HepG2 (cell line): ENCODE data around the gene CEP97. TPM values are rescaled to one million over a fixed set of nuclear protein-coding genes. Genes with fewer than 3 reads are reported as not detected.

Experiments
- ARID5B ChIP-seq: IDR thresholded peaks from 2 replicates; pipeline ENCODE4 v1.4.0; 2020; ENCODE audit warnings: mild to moderate bottlenecking, missing genetic modification reagents
- DDIT3 ChIP-seq: sonication (generic); formaldehyde crosslinking; IDR thresholded peaks from 2 replicates; pipeline ENCODE4 v1.4.0; 2020; ENCODE audit warnings: mild to moderate bottlenecking, missing genetic modification reagents
- DR1 ChIP-seq: sonication (generic); formaldehyde crosslinking; IDR thresholded peaks from 2 replicates; pipeline ENCODE4 v1.8.0; 2021; ENCODE audit warnings: mild to moderate bottlenecking, missing genetic modification reagents, inconsistent platforms
- FOXK1 ChIP-seq: sonication (generic); formaldehyde crosslinking; IDR thresholded peaks from 2 replicates; pipeline ENCODE4 v1.4.0; 2020; ENCODE audit warnings: low read depth, missing genetic modification reagents, borderline replicate concordance
- KLF16 ChIP-seq, 2 experiments: sonication (generic) in 1 of 2; formaldehyde crosslinking in 1 of 2; IDR thresholded peaks; 2 replicates each; pipeline versions ENCODE4 v1.6.1 to v1.8.0; 2016 to 2023; ENCODE audit warnings: missing genetic modification reagents in 2 of 2, missing compliant biosample characterization in 1 of 2
- KMT2B ChIP-seq: IDR thresholded peaks from 2 replicates; pipeline ENCODE4 v1.6.1; 2016; ENCODE audit warnings: missing genetic modification reagents, missing compliant biosample characterization
- LCORL ChIP-seq, 2 experiments: fragments of 450-650 bp in 1 of 2; sonication (generic) in 1 of 2; formaldehyde crosslinking in 1 of 2; IDR thresholded peaks; 2 replicates each; pipeline versions ENCODE4 v1.5.0 to v1.6.1; 2017 to 2020; ENCODE audit warnings: antibody characterized with exemption in 1 of 2, missing genetic modification reagents in 1 of 2
- NFYB ChIP-seq: sonication (generic); formaldehyde crosslinking; IDR thresholded peaks from 2 replicates; pipeline ENCODE4 v1.4.0; 2020; ENCODE audit warnings: missing genetic modification reagents
- SMAD1 ChIP-seq: sonication (generic); formaldehyde crosslinking; IDR thresholded peaks from 2 replicates; pipeline ENCODE4 v1.4.0; 2020; ENCODE audit warnings: missing genetic modification reagents, low read depth, mild to moderate bottlenecking, borderline replicate concordance
- TFE3 ChIP-seq: IDR thresholded peaks from 2 replicates; pipeline ENCODE4 v1.6.1; 2016
- ZFX ChIP-seq: sonication (generic); formaldehyde crosslinking; IDR thresholded peaks from 2 replicates; pipeline ENCODE4 v1.4.0; 2020; ENCODE audit warnings: mild to moderate bottlenecking, low read depth, missing genetic modification reagents, moderate library complexity
- ZKSCAN8 ChIP-seq: IDR thresholded peaks from 2 replicates; pipeline ENCODE4 v1.6.1; 2016; ENCODE audit warnings: borderline replicate concordance, missing genetic modification reagents, missing compliant biosample characterization
- ZNF143 ChIP-seq: sonication (generic); formaldehyde crosslinking; IDR thresholded peaks from 2 replicates; pipeline ENCODE4 v1.4.0; 2020; ENCODE audit warnings: missing genetic modification reagents
- ZNF207 ChIP-seq: fragments of 450-650 bp; IDR thresholded peaks from 2 replicates; pipeline ENCODE4 v1.6.1; 2016; ENCODE audit warnings: antibody characterized with exemption, borderline replicate concordance
- ZNF432 ChIP-seq: sonication (generic); formaldehyde crosslinking; IDR thresholded peaks from 2 replicates; pipeline ENCODE4 v1.5.0; 2020; ENCODE audit warnings: missing genetic modification reagents, mild to moderate bottlenecking, borderline replicate concordance
- ZNF572 ChIP-seq: sonication (generic); formaldehyde crosslinking; IDR thresholded peaks from 2 replicates; pipeline ENCODE4 v1.5.1; 2020; ENCODE audit warnings: mild to moderate bottlenecking, missing genetic modification reagents
- ZNF670 ChIP-seq: sonication (generic); formaldehyde crosslinking; IDR thresholded peaks from 2 replicates; pipeline ENCODE4 v1.8.0; 2022; ENCODE audit warnings: mild to moderate bottlenecking, missing genetic modification reagents, borderline replicate concordance
- ZNF7 ChIP-seq: IDR thresholded peaks from 2 replicates; pipeline ENCODE4 v1.6.1; 2016; ENCODE audit warnings: missing biosample characterization, missing genetic modification reagents
- ZNF816 ChIP-seq: sonication (generic); formaldehyde crosslinking; IDR thresholded peaks from 2 replicates; pipeline ENCODE4 v1.8.0; 2022; ENCODE audit warnings: missing genetic modification reagents, mild to moderate bottlenecking, borderline replicate concordance
- polyA plus RNA-seq, 8 experiments: library from polyadenylated mRNA; depleted of rRNA in 3 of 8; stranded (reverse) in 7 of 8; unstranded in 1 of 8; fragments of >200 nt; fragmentation: Illumina TruSeq in 4 of 8; extraction: Trizol in 4 of 8; gene quantifications; 2 replicates each; pipeline versions ENCODE4 v1.2.1 to v1.2.3, GENCODE V29; 2011 to 2016; ENCODE audit warnings: low read depth in 4 of 8, missing spikeins in 1 of 8, mixed read lengths in 1 of 8; ENCODE audit not compliant: insufficient read depth in 1 of 8
- total RNA-seq, 5 experiments: library from RNA; depleted of rRNA; stranded (reverse); fragments of >200 nt; fragmentation: Illumina TruSeq; extraction: Trizol; gene quantifications; 2 replicates each; pipeline ENCODE4 v1.2.3, GENCODE V29; 2016; ENCODE audit warnings: low read depth in 1 of 5

Gene CEP97
- total and polyA plus RNA-seq, 2 of the 13 experiments (the other 11 are each of a cell fraction or from before 2014, with no cell fraction given) = 0.99 to 6.5 TPM

- TF ChIP-seq ARID5B (CRISPR knock-in tag) (peak; percentile 53; the same call in 1 of the 2 replicates), ZFX (CRISPR knock-in tag) (peak; percentile 91), ZNF572 (CRISPR knock-in tag) (no peak; the same call in 1 of the 2 replicates), NFYB (CRISPR knock-in tag) (peak; percentile 84), SMAD1 (CRISPR knock-in tag) (no peak), ZNF670 (0 out of 2 replicates have a peak, but pooled peaks have one; percentile 47), ZNF143 (CRISPR knock-in tag) (peak; percentile 47; the same call in 1 of the 2 replicates), DDIT3 (CRISPR knock-in tag) (no peak), KLF16 (CRISPR knock-in tag; IDR thresholded peaks at IDR 0.05) (peak in 1 of 2 experiments; percentile 64; a peak in 2 of 4 replicates), KMT2B (peak; percentile 91), ZNF7 (CRISPR knock-in tag) (no peak), ZKSCAN8 (CRISPR knock-in tag) (no peak), ZNF432 (CRISPR knock-in tag) (0 out of 2 replicates have a peak, but pooled peaks have one; percentile 51), LCORL (IDR thresholded peaks at IDR 0.05) (no peak), LCORL (CRISPR knock-in tag; IDR thresholded peaks at IDR 0.05) (peak; percentile 33; the same call in 1 of the 2 replicates), DR1 (CRISPR knock-in tag) (0 out of 2 replicates have a peak, but pooled peaks have one; percentile 62), ZNF207 (no peak), FOXK1 (peak; percentile 32; the same call in 1 of the 2 replicates), ZNF816 (CRISPR knock-in tag) (no peak), TFE3 (CRISPR knock-in tag) (peak; percentile 34; the same call in 1 of the 2 replicates)
Measured at GRCh38 chr3:101779047-101779821, 54.8 kb downstream of the CEP97 start, which contains the start of gene NXPE3 (continued).
